Muscle of leg (tissue), 11 donors: ENCODE measurements around the gene HIPK4. TPM values are rescaled to one million over a fixed set of nuclear protein-coding genes. Genes with fewer than 3 reads are reported as not detected.

ENCODE experiments used
- DNase-seq: peaks from one replicate; pipeline ENCODE4 v3.0.0; 2013
- H3K27ac ChIP-seq: one replicate; pipeline ENCODE4 v1.5.1; 2013; ENCODE audit warnings: mild to moderate bottlenecking, low read length, control low read depth
- H3K27me3 ChIP-seq: one replicate; pipeline ENCODE4 v1.6.1; 2013; ENCODE audit warnings: low read length; ENCODE audit not compliant: control insufficient read depth, insufficient read depth
- H3K36me3 ChIP-seq: one replicate; pipeline ENCODE4 v1.6.1; 2013; ENCODE audit warnings: low read length; ENCODE audit not compliant: control insufficient read depth, insufficient read depth
- H3K4me1 ChIP-seq: one replicate; pipeline ENCODE4 v1.6.1; 2013; ENCODE audit warnings: low read length; ENCODE audit not compliant: control insufficient read depth, insufficient read depth
- H3K4me3 ChIP-seq: one replicate; pipeline ENCODE4 v1.5.1; 2013; ENCODE audit warnings: low read length, control low read depth
- H3K9me3 ChIP-seq: replicated peaks from 2 replicates; pipeline ENCODE4 v1.6.1; 2013; ENCODE audit warnings: low read depth, low read length; ENCODE audit not compliant: control insufficient read depth
- WGBS: methylation state at CpG from one replicate; pipeline ENCODE4 v1.1.5; 2013; ENCODE audit warnings: missing lambda C conversion rate; ENCODE audit not compliant: insufficient coverage; 5-methylcytosine and 5-hydroxymethylcytosine counted together
- polyA plus RNA-seq, 8 donors: library from polyadenylated mRNA; unstranded; fragments of 120-200 nt; gene quantifications; one replicate each; pipeline versions ENCODE4 v1.2.1 to v1.2.3, GENCODE V29; 2013; ENCODE audit warnings: inconsistent platforms in 1 of 8, low replicate concordance in 1 of 8; ENCODE audit not compliant: insufficient read length in 8 of 8, insufficient read depth in 1 of 8
- total RNA-seq: library from RNA; stranded (reverse); fragments of 120-200 nt; gene quantifications from one replicate; pipeline ENCODE4 v1.2.4, GENCODE V29; 2013

HIPK4 gene
- total and polyA plus RNA-seq, 9 donors: 0.13 to 3.7 (median 1.8) TPM

DNA sequence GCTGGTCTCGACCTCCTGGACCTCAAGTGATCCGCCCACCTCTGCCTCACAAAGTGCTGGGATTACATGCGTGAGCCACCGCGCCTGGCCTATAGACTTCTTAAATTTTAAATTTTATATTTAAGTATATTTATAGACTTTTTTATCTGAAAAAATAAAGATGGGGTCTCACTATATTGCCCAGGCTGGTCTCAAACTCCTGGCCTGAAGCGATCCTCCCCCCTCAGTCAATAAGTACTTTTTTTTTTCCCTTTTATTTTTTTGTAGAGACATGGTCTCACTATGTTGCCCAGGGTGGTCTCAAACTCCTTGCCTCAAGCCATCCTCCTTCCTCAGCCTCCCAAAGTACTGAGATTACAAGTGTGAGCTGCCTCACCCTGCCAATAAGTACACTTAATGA is 34.0 kb upstream of the HIPK4 start:
- no peak for DNase-seq
- Histone ChIP-seq H3K36me3 (peaks cover 13% of the 10 kb centered on the region), H3K4me3 (peak overlapping the region; percentile 84), H3K27ac (no peak overlapping the region), H3K27me3 (no peaks in the 10 kb centered on the region), H3K4me1 (peaks cover 40% of the 10 kb centered on the region), H3K9me3 (no peaks in the 10 kb centered on the region)
- 100% methylated on average over 2 of the region's 6 CpGs for WGBS

- no peak overlapping the region for H3K4me3 ChIP-seq
- 91% methylated on average over 24 of the region's 31 CpGs for WGBS
- peaks cover 40% of the 10 kb centered on the region for H3K4me1 ChIP-seq
- H3K27ac ChIP-seq: peak overlapping the region; percentile 99
- H3K9me3 ChIP-seq: no peaks in the 10 kb centered on the region
- DNase-seq: no peak
- no peaks in the 10 kb centered on the region for H3K27me3 ChIP-seq
- H3K36me3 ChIP-seq: peaks cover 13% of the 10 kb centered on the region
Measured at GRCh38 chr19:40422748-40423566, 33.0 kb upstream of the HIPK4 start.

DNA sequence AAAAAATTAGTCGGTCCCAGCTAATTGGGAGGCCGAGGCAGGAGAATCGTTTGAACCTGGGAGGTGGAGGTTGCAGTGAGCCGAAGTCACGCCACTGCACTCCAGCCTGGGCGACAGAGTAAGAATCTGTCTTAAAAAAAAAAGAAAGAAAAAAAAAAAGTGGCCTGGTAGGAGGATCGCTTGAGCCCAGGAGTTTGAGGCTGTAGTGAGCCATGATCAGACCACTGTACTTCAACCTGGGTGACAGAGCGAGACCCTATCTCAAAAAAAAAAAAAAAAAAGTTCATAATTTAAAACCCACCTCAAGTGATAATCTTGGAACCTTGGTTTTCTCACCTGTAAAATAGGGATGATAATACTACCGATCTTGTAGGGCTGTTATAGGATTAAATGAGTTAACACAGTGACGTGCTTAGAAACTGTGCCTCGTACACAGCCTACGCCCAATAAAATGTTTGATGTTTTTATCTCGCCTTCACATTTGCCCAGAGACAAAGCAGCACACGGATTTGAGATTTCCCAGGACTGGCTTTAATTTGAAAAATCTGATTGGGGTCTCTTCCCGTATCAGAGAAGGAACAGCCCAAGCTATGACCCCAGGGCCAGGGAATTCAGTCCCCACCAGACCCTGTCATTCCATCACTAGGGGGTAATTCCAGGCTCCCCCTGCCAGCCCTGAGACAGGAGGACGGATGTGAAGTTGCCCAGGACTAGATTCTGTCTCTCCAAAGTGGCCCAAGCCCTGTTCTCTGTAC is 32.2 kb upstream of the HIPK4 start:
- peaks cover 48% of the 10 kb centered on the region for H3K4me1 ChIP-seq
- peaks cover 13% of the 10 kb centered on the region for H3K36me3 ChIP-seq
- WGBS: 74% methylated on average over 13 of the region's 16 CpGs
- no peak for DNase-seq
- H3K9me3 ChIP-seq: no peaks in the 10 kb centered on the region
- peak overlapping the region; percentile 99 for H3K27ac ChIP-seq
- H3K4me3 ChIP-seq: no peak overlapping the region
- no peaks in the 10 kb centered on the region for H3K27me3 ChIP-seq

DNA sequence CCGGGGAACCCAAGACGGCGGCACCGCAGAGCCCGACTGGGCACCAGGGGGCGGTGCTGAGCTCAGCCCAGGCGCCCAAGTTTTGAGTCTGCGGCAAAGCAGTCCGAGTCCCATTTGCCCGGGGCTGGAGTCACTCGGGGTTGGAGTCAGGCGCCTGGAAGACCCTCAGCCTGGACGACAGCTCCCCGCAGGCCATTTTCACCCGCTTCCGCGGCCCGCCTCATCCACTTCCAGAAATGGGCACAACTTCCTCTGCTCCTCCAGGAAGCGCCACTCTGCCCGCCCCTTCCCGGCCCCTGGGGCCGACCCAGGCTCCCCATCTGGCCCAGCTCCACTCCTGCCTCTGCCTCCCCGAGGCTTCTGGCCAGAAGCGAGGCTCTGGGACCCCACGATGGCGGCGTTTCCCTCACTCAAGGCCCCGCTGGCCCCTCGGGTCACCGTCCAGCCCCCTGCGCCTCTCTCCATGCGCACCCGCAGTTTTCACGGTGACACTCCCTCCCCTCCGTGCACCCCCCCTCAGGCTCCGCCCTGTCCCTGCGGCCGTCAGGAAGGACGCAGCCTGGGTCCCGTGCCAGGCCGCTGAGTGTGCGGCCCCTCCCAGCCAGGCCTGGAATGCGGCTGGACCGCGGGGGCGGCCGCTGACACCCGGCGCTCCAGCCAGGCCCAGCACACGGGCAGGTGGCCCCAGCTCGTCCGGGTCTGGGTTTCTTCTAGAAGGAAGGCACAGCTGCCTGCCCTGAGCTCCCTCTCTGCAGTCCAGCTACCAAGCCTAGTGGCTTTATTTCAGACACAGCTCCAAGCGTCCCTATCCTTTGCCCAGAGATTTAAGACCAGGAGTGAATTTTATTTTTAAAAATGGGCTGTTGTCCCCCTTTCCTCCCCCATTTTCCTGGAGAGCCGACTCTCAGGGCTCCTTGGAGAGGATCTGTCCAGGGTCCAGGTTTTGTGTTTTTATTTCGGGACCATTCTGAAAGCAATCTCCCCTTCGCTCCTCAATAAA is 31.1 kb upstream of the HIPK4 start:
- peaks cover 50% of the 10 kb centered on the region for H3K4me1 ChIP-seq
- H3K27ac ChIP-seq: peak overlapping the region; percentile 99
- H3K4me3 ChIP-seq: peak overlapping the region; percentile 60
- no peaks in the 10 kb centered on the region for H3K9me3 ChIP-seq
- WGBS: under 1% methylated on average over 52 of the region's 56 CpGs
- H3K27me3 ChIP-seq: no peaks in the 10 kb centered on the region
- peaks cover 13% of the 10 kb centered on the region for H3K36me3 ChIP-seq
- peak; percentile 98 for DNase-seq

- Histone ChIP-seq H3K4me1 (peaks cover 49% of the 10 kb centered on the region), H3K27ac (peak overlapping the region; percentile 99), H3K9me3 (no peaks in the 10 kb centered on the region), H3K27me3 (no peaks in the 10 kb centered on the region), H3K36me3 (peaks cover 13% of the 10 kb centered on the region), H3K4me3 (peak overlapping the region; percentile 60)
- WGBS: 51% methylated on average over 8 of the region's 14 CpGs
- DNase-seq: no peak
Measured at GRCh38 chr19:40420451-40420765, 30.4 kb upstream of the HIPK4 start.

DNA sequence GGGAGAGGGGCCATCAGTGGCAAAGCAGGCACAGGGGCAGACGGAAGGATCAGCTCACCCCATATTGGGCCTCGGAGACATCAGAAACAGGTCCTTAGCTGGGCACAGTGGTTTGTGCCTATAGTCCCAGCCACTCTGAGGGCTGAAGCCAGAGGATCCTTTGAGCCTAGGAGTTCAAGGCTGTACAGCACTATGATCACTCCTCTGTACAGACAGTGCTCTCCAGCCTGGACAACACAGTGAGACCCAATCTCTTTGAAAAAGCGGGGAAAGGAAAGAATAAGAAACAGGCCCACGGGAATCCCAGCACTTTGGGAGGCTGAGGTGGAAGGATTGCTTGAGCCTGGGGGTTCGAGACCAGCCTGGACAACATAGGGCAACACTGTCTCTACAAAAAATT is 29.8 kb upstream of the HIPK4 start:
- DNase-seq: no peak
- Histone ChIP-seq H3K4me1 (peaks cover 51% of the 10 kb centered on the region), H3K27me3 (no peaks in the 10 kb centered on the region), H3K27ac (no peak overlapping the region), H3K4me3 (no peak overlapping the region), H3K36me3 (peaks cover 13% of the 10 kb centered on the region), H3K9me3 (no peaks in the 10 kb centered on the region)
- WGBS: 98% methylated on average over 4 of the region's 5 CpGs

DNA sequence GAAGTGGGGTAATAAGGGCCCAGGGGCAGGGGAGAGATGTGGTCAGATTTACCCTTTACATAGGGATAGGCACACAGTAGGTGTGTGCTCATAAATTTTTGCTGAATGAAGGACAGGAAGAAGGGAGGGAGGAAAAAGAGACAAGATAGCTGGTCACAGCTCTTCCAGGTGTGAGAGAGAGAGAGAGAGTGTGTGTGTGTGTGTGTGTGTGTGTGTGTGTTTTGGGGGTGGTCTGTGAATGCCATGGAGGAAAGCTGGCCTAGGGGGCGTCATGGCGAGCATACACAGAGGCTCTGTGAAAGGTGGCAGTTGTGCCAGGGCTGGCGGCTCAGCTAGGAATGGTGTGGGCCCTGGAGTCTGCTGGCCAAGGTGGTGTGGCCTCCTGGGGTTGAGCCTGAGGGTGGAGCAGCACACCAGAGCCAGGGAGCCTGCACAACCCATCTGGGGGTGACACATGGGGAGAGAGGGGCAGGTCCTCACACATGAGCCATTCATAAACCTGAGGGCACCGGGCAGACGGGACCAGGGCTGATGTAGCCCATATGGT is 29.2 kb upstream of the HIPK4 start:
- no peak overlapping the region for H3K4me3 ChIP-seq
- no peaks in the 10 kb centered on the region for H3K27me3 ChIP-seq
- no peak for DNase-seq
- whole genome bisulfite sequencing: 77% methylated on average over 3 of the region's 5 CpGs
- peaks cover 51% of the 10 kb centered on the region for H3K4me1 ChIP-seq
- H3K9me3 ChIP-seq: no peaks in the 10 kb centered on the region
- no peak overlapping the region for H3K27ac ChIP-seq
- peaks cover 13% of the 10 kb centered on the region for H3K36me3 ChIP-seq

DNA sequence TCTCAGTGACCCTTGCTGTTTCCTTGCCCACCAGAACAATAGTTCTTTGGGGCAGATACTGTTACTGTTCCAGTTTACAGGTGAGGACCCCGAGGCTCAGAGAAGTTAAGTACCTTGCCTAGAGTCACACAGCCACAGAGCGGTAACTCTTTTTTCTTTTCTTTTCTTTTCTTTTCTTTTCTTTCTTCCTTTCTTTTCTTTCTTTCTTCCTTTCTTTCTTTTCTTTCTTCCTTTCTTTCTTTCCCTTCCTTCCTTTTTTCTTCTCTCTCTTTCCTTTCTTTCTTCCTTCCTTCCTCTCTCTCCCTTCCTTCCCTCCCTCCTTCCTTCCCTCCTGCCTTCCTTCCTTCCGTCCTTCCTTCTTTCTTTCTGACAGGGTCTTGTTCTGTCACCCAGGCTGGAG is 28.1 kb upstream of the HIPK4 start:
- peaks cover 9% of the 10 kb centered on the region for H3K36me3 ChIP-seq
- peak overlapping the region; percentile 93 for H3K27ac ChIP-seq
- no peaks in the 10 kb centered on the region for H3K9me3 ChIP-seq
- peaks cover 50% of the 10 kb centered on the region for H3K4me1 ChIP-seq
- 84% methylated on average over 3 of the region's 3 CpGs for WGBS
- DNase-seq: no peak
- H3K4me3 ChIP-seq: no peak overlapping the region
- H3K27me3 ChIP-seq: no peaks in the 10 kb centered on the region

DNA sequence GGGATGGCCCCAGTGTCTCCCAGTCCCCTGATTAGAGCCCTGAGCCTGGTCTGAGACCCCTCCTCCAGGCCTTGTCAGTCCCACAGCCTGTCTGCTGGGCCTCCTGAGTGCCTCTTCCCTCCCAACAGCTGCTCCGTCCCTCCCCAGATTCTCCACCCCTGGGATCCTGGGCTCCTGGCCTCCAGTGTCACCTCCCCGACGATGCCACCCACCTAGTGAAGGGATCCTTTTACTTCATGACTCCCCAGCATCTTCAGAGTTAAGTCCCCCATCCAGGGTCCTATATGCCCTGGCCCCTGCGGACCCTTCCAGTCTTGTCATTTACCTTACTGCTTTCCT is 27.6 kb upstream of the HIPK4 start:
- no peaks in the 10 kb centered on the region for H3K9me3 ChIP-seq
- H3K27me3 ChIP-seq: no peaks in the 10 kb centered on the region
- peak; percentile 46 for DNase-seq
- H3K27ac ChIP-seq: peak overlapping the region; percentile 93
- peaks cover 5% of the 10 kb centered on the region for H3K36me3 ChIP-seq
- 26% methylated on average over 2 of the region's 4 CpGs for WGBS
- no peak overlapping the region for H3K4me3 ChIP-seq
- peaks cover 50% of the 10 kb centered on the region for H3K4me1 ChIP-seq
